IMR-90 (cell line): ENCODE measurements around the gene CFAP298. TPM values are rescaled to one million over a fixed set of nuclear protein-coding genes. Genes with fewer than 3 reads are reported as not detected.

Experiments used
- ATAC-seq: fragments of 200-7000 bp; cut with Tn5 transposase; 2 replicates; pipeline ENCODE4 v1.9.1; 2020; ENCODE audit warnings: low read depth, mild to moderate bottlenecking, moderate library complexity
- BruUV-seq: library from RNA; stranded (reverse); fragments of 400-500 nt; replicated peaks from 2 replicates; lab custom pipeline; 2021; lab: Mats Ljungman, UMichigan
- CTCF ChIA-PET: fragments of 300-600 bp; formaldehyde crosslinking; extraction: SDS; loops from one replicate; lab custom pipeline; 2021; ENCODE audit warnings: antibody characterized with exemption; lab: Yijun Ruan, JAX
- POLR2A ChIA-PET: fragments of 300-600 bp; sonication (Branson Sonifier 250); formaldehyde crosslinking; loops from one replicate; lab custom pipeline; 2022; ENCODE audit warnings: antibody characterized with exemption; ENCODE audit not compliant: unreplicated experiment; lab: Charles Lee
- DNase-seq: peaks from one replicate; pipeline ENCODE4 v3.0.0; 2013
- H2AFZ ChIP-seq: replicated peaks from 2 replicates; pipeline ENCODE3; 2013; ENCODE audit warnings: low read length, mild to moderate bottlenecking; ENCODE audit not compliant: poor library complexity
- H2AK5ac ChIP-seq: 2 replicates; pipeline ENCODE4 v1.6.1; 2013; ENCODE audit warnings: low read depth, low read length, inconsistent platforms
- H2AK9ac ChIP-seq: replicated peaks from 2 replicates; pipeline ENCODE3; 2013; ENCODE audit warnings: mild to moderate bottlenecking, low read depth, low read length, moderate library complexity; ENCODE audit not compliant: poor library complexity
- H2BK120ac ChIP-seq: 2 replicates; pipeline ENCODE4 v1.6.1; 2013; ENCODE audit warnings: low read depth, low read length, inconsistent platforms
- H2BK15ac ChIP-seq: 3 replicates; pipeline ENCODE4 v1.6.1; 2013; ENCODE audit warnings: low read depth, low read length, inconsistent platforms
- H2BK20ac ChIP-seq: 2 replicates; pipeline ENCODE4 v1.6.1; 2013; ENCODE audit warnings: low read depth, mild to moderate bottlenecking, inconsistent platforms, low read length, moderate library complexity
- H2BK5ac ChIP-seq: 2 replicates; pipeline ENCODE4 v1.6.1; 2013; ENCODE audit warnings: mild to moderate bottlenecking, low read depth, low read length, inconsistent platforms; ENCODE audit not compliant: poor library complexity, severe bottlenecking
- H3K14ac ChIP-seq: replicated peaks from 2 replicates; pipeline ENCODE4 v1.6.1; 2013; ENCODE audit warnings: low read depth, low read length, inconsistent platforms
- H3K18ac ChIP-seq: 2 replicates; pipeline ENCODE4 v1.6.1; 2013; ENCODE audit warnings: low read depth, low read length, control low read depth
- H3K23ac ChIP-seq: 2 replicates; pipeline ENCODE4 v1.6.1; 2013; ENCODE audit warnings: low read depth, low read length, inconsistent platforms
- H3K27ac ChIP-seq: 2 replicates; pipeline ENCODE4 v1.5.1; 2013; ENCODE audit warnings: mild to moderate bottlenecking, control low read depth, low read length; ENCODE audit not compliant: insufficient read depth
- H3K27me3 ChIP-seq: 2 replicates; pipeline ENCODE4 v1.6.1; 2013; ENCODE audit warnings: low read length; ENCODE audit not compliant: control insufficient read depth, insufficient read depth
- H3K36me3 ChIP-seq: 2 replicates; pipeline ENCODE4 v1.6.1; 2013; ENCODE audit warnings: low read length, mixed read lengths; ENCODE audit not compliant: control insufficient read depth, insufficient read depth
- H3K4ac ChIP-seq: 2 replicates; pipeline ENCODE4 v1.6.1; 2013; ENCODE audit warnings: low read depth, low read length, inconsistent platforms
- H3K4me1 ChIP-seq: 2 replicates; pipeline ENCODE4 v1.6.1; 2013; ENCODE audit warnings: low read length, mixed read lengths; ENCODE audit not compliant: control insufficient read depth, insufficient read depth
- H3K4me2 ChIP-seq: 2 replicates; pipeline ENCODE4 v1.6.1; 2013; ENCODE audit warnings: low read depth, mild to moderate bottlenecking, control low read depth, low read length, moderate library complexity
- H3K4me3 ChIP-seq: 2 replicates; pipeline ENCODE4 v1.5.1; 2013; ENCODE audit warnings: low read depth, mild to moderate bottlenecking, control low read depth, low read length, moderate library complexity; ENCODE audit not compliant: insufficient read depth
- H3K56ac ChIP-seq: 2 replicates; pipeline ENCODE4 v1.6.1; 2013; ENCODE audit warnings: low read length, inconsistent platforms; ENCODE audit not compliant: insufficient read depth; ENCODE audit errors: extremely low read depth
- H3K79me1 ChIP-seq, 2 experiments: 2 replicates each; pipeline ENCODE4 v1.6.1; 2013; ENCODE audit warnings: low read length in 2 of 2, inconsistent platforms in 1 of 2, low read depth in 1 of 2
- H3K9ac ChIP-seq: 2 replicates; pipeline ENCODE4 v1.6.1; 2013; ENCODE audit warnings: low read depth, low read length, control low read depth
- H3K9me1 ChIP-seq: 2 replicates; pipeline ENCODE4 v1.6.1; 2013; ENCODE audit warnings: low read length, inconsistent platforms; ENCODE audit not compliant: insufficient read depth
- H3K9me3 ChIP-seq: 2 replicates; pipeline ENCODE4 v1.6.1; 2013; ENCODE audit warnings: low read length; ENCODE audit not compliant: control insufficient read depth, insufficient read depth
- H4K20me1 ChIP-seq: 2 replicates; pipeline ENCODE4 v1.6.1; 2013; ENCODE audit warnings: low read length, inconsistent platforms; ENCODE audit not compliant: insufficient read depth
- H4K5ac ChIP-seq: 2 replicates; pipeline ENCODE4 v1.6.1; 2013; ENCODE audit warnings: mild to moderate bottlenecking, low read depth, low read length, control low read depth
- H4K8ac ChIP-seq, 2 experiments: 2 replicates each; pipeline ENCODE4 v1.6.1; 2013; ENCODE audit warnings: low read depth in 2 of 2, low read length in 2 of 2, control low read depth in 1 of 2, inconsistent platforms in 1 of 2
- H4K91ac ChIP-seq: 2 replicates; pipeline ENCODE4 v1.6.1; 2013; ENCODE audit warnings: low read depth, low read length, inconsistent platforms; ENCODE audit not compliant: insufficient read depth
- BHLHE40 ChIP-seq: fragments of 150-350 bp; IDR thresholded peaks from 2 replicates; pipeline ENCODE4 v1.6.1; 2016; ENCODE audit warnings: mild to moderate bottlenecking, low read depth, low read length
- CEBPB ChIP-seq: IDR thresholded peaks from 2 replicates; pipeline ENCODE4 v1.6.1; 2012; ENCODE audit warnings: low read depth, low read length, improper control_type of control experiment
- CHD1 ChIP-seq: IDR thresholded peaks from 2 replicates; pipeline ENCODE4 v1.6.1; 2012; ENCODE audit warnings: low read depth, low read length, improper control_type of control experiment
- ELK1 ChIP-seq: fragments of 150-350 bp; IDR thresholded peaks from 2 replicates; pipeline ENCODE4 v1.6.1; 2016; ENCODE audit warnings: low read depth, mild to moderate bottlenecking, low read length, moderate library complexity, borderline replicate concordance
- FOS ChIP-seq: fragments of 150-350 bp; IDR thresholded peaks from 2 replicates; pipeline ENCODE4 v1.6.1; 2016; ENCODE audit warnings: low read depth, low read length
- MAFK ChIP-seq: IDR thresholded peaks from 2 replicates; pipeline ENCODE4 v1.6.1; 2012; ENCODE audit warnings: low read depth, low read length, improper control_type of control experiment
- MAZ ChIP-seq: IDR thresholded peaks from 2 replicates; pipeline ENCODE4 v1.6.1; 2012; ENCODE audit warnings: low read depth, mild to moderate bottlenecking, low read length, improper control_type of control experiment, moderate library complexity, borderline replicate concordance
- MXI1 ChIP-seq: IDR thresholded peaks from 2 replicates; pipeline ENCODE4 v1.6.1; 2012; ENCODE audit warnings: low read depth, mild to moderate bottlenecking, low read length, moderate library complexity, borderline replicate concordance
- NFE2L2 ChIP-seq: fragments of 150-350 bp; IDR thresholded peaks from 2 replicates; pipeline ENCODE4 v1.6.1; 2016; ENCODE audit warnings: low read depth, mild to moderate bottlenecking, low read length
- POLR2A ChIP-seq: IDR thresholded peaks from 2 replicates; pipeline ENCODE4 v1.6.1; 2012; ENCODE audit warnings: mild to moderate bottlenecking, low read depth, low read length
- RAD21 ChIP-seq: IDR thresholded peaks from 2 replicates; pipeline ENCODE4 v1.6.1; 2012; ENCODE audit warnings: low read length, improper control_type of control experiment
- RCOR1 ChIP-seq: IDR thresholded peaks from 2 replicates; pipeline ENCODE4 v1.6.1; 2012; ENCODE audit warnings: mild to moderate bottlenecking, low read length, improper control_type of control experiment; ENCODE audit not compliant: insufficient replicate concordance
- RFX5 ChIP-seq: IDR thresholded peaks from 2 replicates; pipeline ENCODE4 v1.8.0; 2012; ENCODE audit warnings: low read depth, mild to moderate bottlenecking, low read length, moderate library complexity
- SMC3 ChIP-seq: fragments of 150-350 bp; IDR thresholded peaks from 2 replicates; pipeline ENCODE4 v1.6.1; 2016; ENCODE audit warnings: low read depth, mild to moderate bottlenecking, antibody characterized with exemption, low read length, moderate library complexity
- WGBS, 2 experiments: methylation state at CpG; one replicate each; pipeline versions ENCODE4 v1.1.5 to v1.1.7; 2013; ENCODE audit warnings: missing lambda C conversion rate in 2 of 2; ENCODE audit not compliant: insufficient read length in 1 of 2; ENCODE audit errors: extremely low coverage in 2 of 2; 5-methylcytosine and 5-hydroxymethylcytosine counted together
- dilution Hi-C: fragments of 300-500 bp; cut with HindIII; formaldehyde crosslinking; loops from one replicate; pipeline ENCODE4 v1.14.3; 2018; ENCODE audit warnings: low sequenced_read_pairs; ENCODE audit not compliant: unreplicated experiment
- in situ Hi-C: fragments of 300-500 bp; cut with MboI; formaldehyde crosslinking; loops from 3 replicates; pipeline ENCODE4 v1.14.3; 2019; ENCODE audit warnings: low sequenced_read_pairs, inconsistent platforms, mixed read lengths
- intact Hi-C: fragments of 100-400 bp; cut with micrococcal nuclease; formaldehyde crosslinking; loops from 2 replicates; pipeline ENCODE4 v1.10.0; 2022
- polyA plus RNA-seq, 3 experiments: library from polyadenylated mRNA; depleted of rRNA; stranded (reverse); fragments of >200 nt; gene quantifications; 2 replicates each; pipeline ENCODE4 v1.2.3, GENCODE V29; 2012; ENCODE audit warnings: low replicate concordance in 1 of 3
- total RNA-seq: library from RNA; depleted of rRNA; stranded (reverse); fragments of >200 nt; gene quantifications from 2 replicates; pipeline ENCODE4 v1.2.3, GENCODE V29; 2012
- TF ChIP-seq, protein P1 (sequence below): conservative IDR thresholded peaks from 2 replicates; pipeline ENCODE4 v1.5.1; 2012; ENCODE audit warnings: mild to moderate bottlenecking, low read depth, low read length, improper control_type of control experiment
- TF ChIP-seq, protein P2 (sequence below): fragments of 150-350 bp; IDR thresholded peaks from 2 replicates; pipeline ENCODE4 v1.6.1; 2017; ENCODE audit warnings: mild to moderate bottlenecking, antibody characterized with exemption, low read length, low read depth

CFAP298 gene
- total and polyA plus RNA-seq, 2 of the 4 experiments (the other 2 are of a cell fraction) = 8.1 to 25.7 TPM

DNA sequence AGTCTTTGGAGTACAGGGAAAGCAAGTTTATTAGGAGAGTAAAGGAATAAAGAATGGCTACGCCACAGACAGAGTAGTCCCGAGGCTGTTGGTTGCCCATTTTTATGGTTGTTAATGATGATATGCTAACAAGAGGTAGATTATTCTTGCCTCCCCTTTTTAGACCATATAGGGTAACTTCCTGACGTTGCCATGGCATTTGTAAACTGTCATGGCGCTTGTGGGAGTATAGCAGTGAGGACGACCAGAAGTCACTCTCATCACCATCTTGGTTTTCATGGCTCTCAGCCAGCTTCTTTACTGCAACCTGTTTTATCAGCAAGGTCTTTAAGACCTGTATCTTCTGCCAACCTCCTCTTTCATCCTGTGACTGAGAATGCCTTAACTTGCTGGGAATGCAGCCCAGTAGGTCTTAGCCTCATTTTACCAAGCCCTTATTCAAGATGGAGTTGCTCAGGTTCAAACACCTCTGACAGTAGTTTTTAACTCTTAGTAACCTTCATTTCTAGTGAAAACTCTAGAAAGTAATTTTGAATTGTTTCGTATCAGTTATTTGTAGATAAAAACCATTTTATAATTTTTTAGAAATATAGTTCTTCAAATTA lies 53.1 kb downstream of the CFAP298 start:
- no peak overlapping the region for H3K27ac ChIP-seq
- no peak overlapping the region for H3K4me3 ChIP-seq
- no peak overlapping the region for H3K23ac ChIP-seq
- H3K56ac ChIP-seq = no peak overlapping the region
- H3K18ac ChIP-seq = no peak overlapping the region
- ATAC-seq (no peak), DNase-seq (no peak)
- H3K27me3 ChIP-seq = no peaks in the 10 kb centered on the region
- no peaks in the 10 kb centered on the region for H4K20me1 ChIP-seq
- H2BK15ac ChIP-seq = no peak overlapping the region
- no peak overlapping the region for H3K14ac ChIP-seq
- H2AFZ ChIP-seq = no peak overlapping the region
- no peak overlapping the region for H2BK5ac ChIP-seq
- no peaks in the 10 kb centered on the region for H3K9me1 ChIP-seq
- no CpG with 5 or more reads among the region's 6 CpGs for WGBS, 2 experiments
- in situ Hi-C loops (no loop called here), dilution Hi-C loops (no loop called here), intact Hi-C loops (no loop called here)
- no peak overlapping the region for H4K5ac ChIP-seq
- no peaks in the 10 kb centered on the region for H3K36me3 ChIP-seq
- H2BK20ac ChIP-seq = no peak overlapping the region
- H3K79me1 ChIP-seq = no peaks in the 10 kb centered on the region
- no peak overlapping the region for H4K8ac ChIP-seq
- ChIA-PET POLR2A (no interaction called here), CTCF (no interaction called here)
- no peak overlapping the region for H2AK9ac ChIP-seq
- no peak for TF ChIP-seq NFE2L2
- TF ChIP-seq MAFK = no peak
- TF ChIP-seq RFX5 = no peak
- TF ChIP-seq CEBPB = no peak
- no peak for TF ChIP-seq MXI1
- TF ChIP-seq POLR2A = no peak
- TF ChIP-seq RCOR1 = no peak
- TF ChIP-seq MAZ = no peak
- TF ChIP-seq FOS = no peak
- TF ChIP-seq ELK1 = no peak
- TF ChIP-seq RAD21 = no peak
- TF ChIP-seq, protein P1, sequence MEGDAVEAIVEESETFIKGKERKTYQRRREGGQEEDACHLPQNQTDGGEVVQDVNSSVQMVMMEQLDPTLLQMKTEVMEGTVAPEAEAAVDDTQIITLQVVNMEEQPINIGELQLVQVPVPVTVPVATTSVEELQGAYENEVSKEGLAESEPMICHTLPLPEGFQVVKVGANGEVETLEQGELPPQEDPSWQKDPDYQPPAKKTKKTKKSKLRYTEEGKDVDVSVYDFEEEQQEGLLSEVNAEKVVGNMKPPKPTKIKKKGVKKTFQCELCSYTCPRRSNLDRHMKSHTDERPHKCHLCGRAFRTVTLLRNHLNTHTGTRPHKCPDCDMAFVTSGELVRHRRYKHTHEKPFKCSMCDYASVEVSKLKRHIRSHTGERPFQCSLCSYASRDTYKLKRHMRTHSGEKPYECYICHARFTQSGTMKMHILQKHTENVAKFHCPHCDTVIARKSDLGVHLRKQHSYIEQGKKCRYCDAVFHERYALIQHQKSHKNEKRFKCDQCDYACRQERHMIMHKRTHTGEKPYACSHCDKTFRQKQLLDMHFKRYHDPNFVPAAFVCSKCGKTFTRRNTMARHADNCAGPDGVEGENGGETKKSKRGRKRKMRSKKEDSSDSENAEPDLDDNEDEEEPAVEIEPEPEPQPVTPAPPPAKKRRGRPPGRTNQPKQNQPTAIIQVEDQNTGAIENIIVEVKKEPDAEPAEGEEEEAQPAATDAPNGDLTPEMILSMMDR = no peak
- TF ChIP-seq CHD1 = no peak
- no peak for TF ChIP-seq SMC3
- no peak for TF ChIP-seq BHLHE40
- TF ChIP-seq, protein P2, sequence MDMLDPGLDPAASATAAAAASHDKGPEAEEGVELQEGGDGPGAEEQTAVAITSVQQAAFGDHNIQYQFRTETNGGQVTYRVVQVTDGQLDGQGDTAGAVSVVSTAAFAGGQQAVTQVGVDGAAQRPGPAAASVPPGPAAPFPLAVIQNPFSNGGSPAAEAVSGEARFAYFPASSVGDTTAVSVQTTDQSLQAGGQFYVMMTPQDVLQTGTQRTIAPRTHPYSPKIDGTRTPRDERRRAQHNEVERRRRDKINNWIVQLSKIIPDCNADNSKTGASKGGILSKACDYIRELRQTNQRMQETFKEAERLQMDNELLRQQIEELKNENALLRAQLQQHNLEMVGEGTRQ = no peak
- H4K91ac ChIP-seq = no peak overlapping the region
- no peaks in the 10 kb centered on the region for H3K9me3 ChIP-seq
- H3K4me2 ChIP-seq = no peak overlapping the region
- no peaks in the 10 kb centered on the region; the same call in 1 of the 2 replicates for H3K4me1 ChIP-seq
- no peak overlapping the region for H2AK5ac ChIP-seq
- no peak overlapping the region for H3K4ac ChIP-seq
- BruUV-seq = no TSS peak
- no peak overlapping the region for H2BK120ac ChIP-seq
- H3K9ac ChIP-seq = no peak overlapping the region
